Activated CD8-positive, alpha-beta memory T cell treated with anti-CD3 and anti-CD28 coated beads for 36 hours (primary cell): ENCODE results near the gene AMOTL1. TPM values are rescaled to one million over a fixed set of nuclear protein-coding genes. Genes with fewer than 3 reads are reported as not detected.

Source experiments
- CTCF ChIA-PET: fragments of 350-600 bp; sonication (Branson Sonifier 250); formaldehyde crosslinking; loops from one replicate; lab custom pipeline; 2021; ENCODE audit warnings: antibody characterized with exemption; lab: Charles Lee
- POLR2A ChIA-PET: fragments of 350-600 bp; sonication (Branson Sonifier 250); formaldehyde crosslinking; loops from one replicate; lab custom pipeline; 2021; ENCODE audit warnings: antibody characterized with exemption; lab: Charles Lee
- total RNA-seq, 2 experiments: library from RNA; stranded (reverse); gene quantifications; one replicate each; pipeline ENCODE4 v1.2.3, GENCODE V29; 2021

The AMOTL1 gene, protein sequence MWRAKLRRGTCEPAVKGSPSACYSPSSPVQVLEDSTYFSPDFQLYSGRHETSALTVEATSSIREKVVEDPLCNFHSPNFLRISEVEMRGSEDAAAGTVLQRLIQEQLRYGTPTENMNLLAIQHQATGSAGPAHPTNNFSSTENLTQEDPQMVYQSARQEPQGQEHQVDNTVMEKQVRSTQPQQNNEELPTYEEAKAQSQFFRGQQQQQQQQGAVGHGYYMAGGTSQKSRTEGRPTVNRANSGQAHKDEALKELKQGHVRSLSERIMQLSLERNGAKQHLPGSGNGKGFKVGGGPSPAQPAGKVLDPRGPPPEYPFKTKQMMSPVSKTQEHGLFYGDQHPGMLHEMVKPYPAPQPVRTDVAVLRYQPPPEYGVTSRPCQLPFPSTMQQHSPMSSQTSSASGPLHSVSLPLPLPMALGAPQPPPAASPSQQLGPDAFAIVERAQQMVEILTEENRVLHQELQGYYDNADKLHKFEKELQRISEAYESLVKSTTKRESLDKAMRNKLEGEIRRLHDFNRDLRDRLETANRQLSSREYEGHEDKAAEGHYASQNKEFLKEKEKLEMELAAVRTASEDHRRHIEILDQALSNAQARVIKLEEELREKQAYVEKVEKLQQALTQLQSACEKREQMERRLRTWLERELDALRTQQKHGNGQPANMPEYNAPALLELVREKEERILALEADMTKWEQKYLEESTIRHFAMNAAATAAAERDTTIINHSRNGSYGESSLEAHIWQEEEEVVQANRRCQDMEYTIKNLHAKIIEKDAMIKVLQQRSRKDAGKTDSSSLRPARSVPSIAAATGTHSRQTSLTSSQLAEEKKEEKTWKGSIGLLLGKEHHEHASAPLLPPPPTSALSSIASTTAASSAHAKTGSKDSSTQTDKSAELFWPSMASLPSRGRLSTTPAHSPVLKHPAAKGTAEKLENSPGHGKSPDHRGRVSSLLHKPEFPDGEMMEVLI
- 1 to 10 TPM; 1.0 to 1.6 TPM for total RNA-seq

- ChIA-PET CTCF (no interaction called here), POLR2A (interaction anchor here (1.0 kb wide), 1 partner anchor 10 kb away, joined by 4 read pairs; no protein-coding TSS in a partner anchor)
Measured at GRCh38 chr11:94767701-94768601, at the start of gene AMOTL1. TSS of gene AMOTL1 (plus strand) at chr11:94768356. CDS start at chr11:94768512, 156 bp downstream.

GRCh38 chr11:94719876-94720275 is 48.3 kb upstream of the AMOTL1 start:
- POLR2A ChIA-PET: no interaction called here
- CTCF ChIA-PET: no interaction called here

GRCh38 chr11:94721565-94722292 is 46.4 kb upstream of the AMOTL1 start:
- CTCF ChIA-PET: no interaction called here

GRCh38 chr11:94722735-94723134 is 45.4 kb upstream of the AMOTL1 start:
- CTCF ChIA-PET: no interaction called here
- POLR2A ChIA-PET: no interaction called here

More at GRCh38 chr11:94721565-94722292, 46.4 kb upstream of the AMOTL1 start:
- POLR2A ChIA-PET: no interaction called here

GRCh38 chr11:94725097-94725496 is 43.1 kb upstream of the AMOTL1 start:
- ChIA-PET POLR2A (no interaction called here), CTCF (no interaction called here)

GRCh38 chr11:94727819-94728218 is 40.3 kb upstream of the AMOTL1 start:
- ChIA-PET CTCF (no interaction called here), POLR2A (no interaction called here)

DNA sequence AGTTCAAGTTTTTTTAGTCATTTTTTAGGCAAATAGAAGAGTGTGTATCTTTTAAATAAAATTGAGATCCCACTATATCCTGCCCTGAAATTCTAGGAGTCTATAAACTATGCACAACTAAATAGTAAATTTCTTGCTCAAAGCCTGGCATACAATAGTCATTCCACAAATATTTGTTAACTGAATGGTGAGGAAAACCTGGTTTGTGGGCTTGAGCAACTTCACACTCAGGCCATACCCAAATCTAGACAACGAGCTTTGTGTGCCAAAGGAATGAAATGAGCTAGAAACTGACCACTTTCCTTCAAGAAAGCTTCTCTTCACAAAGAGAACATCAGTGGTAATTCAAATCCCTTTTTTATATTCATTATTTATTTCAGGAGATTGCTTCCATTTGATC is 39.6 kb upstream of the AMOTL1 start:
- ChIA-PET POLR2A (no interaction called here), CTCF (no interaction called here)

GRCh38 chr11:94728966-94729751 is 39.0 kb upstream of the AMOTL1 start:
- ChIA-PET POLR2A (no interaction called here), CTCF (no interaction called here)

DNA sequence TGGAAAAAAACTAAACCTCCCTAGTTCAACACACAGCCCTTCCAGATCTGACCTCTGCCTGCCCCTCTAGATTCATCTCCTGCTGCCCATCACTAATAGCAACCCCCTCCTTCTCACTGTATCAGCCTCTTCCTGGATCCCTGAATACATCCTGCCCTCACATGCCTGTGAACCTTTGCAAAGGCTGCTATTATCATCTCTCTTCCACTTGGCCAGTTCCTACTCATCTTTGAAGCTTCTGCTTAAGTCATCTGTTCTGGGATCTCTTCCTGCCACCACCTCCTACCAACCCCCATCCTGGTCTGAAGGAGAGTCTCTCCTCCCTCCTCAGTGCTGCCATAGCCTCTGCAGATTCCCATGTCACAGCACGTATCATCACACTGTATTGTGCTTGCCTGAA is 38.0 kb upstream of the AMOTL1 start:
- ChIA-PET CTCF (no interaction called here), POLR2A (no interaction called here)

- ChIA-PET POLR2A (no interaction called here), CTCF (no interaction called here)
Measured at GRCh38 chr11:94731880-94732601, 36.1 kb upstream of the AMOTL1 start.

DNA sequence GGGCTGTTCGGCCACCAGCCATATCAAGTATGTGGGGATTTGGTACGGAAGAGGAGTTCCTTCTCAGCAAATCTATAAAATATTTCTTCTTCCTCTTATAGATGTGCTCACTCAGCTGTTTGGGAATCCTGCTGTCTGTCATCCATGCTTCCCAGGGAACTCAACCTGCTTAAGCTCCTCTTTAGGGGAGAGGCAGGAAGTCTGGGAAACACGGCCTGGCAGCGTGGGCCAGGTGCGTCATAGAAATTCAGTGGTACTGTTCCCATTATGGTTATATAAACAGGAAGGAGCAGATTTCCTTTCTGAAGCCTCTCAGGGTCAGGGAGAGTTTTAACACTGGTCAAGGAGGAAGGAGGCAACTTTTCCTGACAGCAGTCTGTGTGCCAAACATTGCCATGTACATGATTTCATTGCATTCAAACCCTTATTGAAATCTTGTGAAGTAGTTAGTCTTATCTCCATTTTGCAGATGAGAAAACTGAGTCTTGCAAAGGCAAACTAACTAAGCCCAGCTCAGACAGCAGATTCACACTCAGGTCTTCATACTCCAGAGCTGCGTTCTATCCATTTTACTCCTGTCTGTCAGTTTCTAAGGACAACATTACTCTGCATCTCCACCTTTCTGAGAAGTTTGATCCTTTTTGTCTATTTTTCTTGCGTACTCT is 35.4 kb upstream of the AMOTL1 start:
- CTCF ChIA-PET: no interaction called here
- POLR2A ChIA-PET: no interaction called here

DNA sequence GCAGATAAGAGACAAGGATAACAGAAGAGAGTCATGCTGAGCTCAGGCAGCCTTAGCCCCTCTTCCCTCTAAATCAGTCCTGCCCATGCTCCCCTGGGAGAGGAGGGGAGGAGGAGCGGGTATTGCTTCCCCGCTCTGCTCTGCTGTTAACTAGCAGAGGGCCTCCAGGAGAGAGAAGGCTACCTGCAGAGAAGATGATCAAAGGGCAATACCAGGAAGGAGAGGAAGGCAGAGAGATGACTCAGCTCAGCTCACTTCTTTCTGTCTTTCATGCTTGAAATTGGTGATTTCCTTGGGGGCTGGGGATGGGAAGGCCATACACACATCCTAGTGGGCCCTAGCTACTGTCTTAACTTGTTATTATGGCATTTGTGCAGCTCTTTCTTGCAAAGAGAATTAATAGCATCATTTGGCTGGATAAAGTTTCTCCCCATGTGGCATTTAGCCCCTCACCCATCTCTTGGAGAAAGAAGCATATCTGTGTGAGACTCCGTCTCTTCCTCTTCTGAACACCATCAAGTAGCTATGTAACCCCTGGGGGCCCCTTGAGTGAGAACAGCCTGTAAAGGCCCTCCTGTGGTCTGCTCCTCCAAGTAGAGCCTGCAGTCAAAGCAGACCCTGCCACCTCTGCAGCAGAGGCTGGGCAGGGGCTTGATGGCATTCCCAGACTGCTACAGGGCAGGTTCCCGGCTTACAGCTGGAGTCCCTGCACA is 33.4 kb upstream of the AMOTL1 start:
- POLR2A ChIA-PET: no interaction called here
- CTCF ChIA-PET: interaction anchor here (0.6 kb wide), 1 partner anchor 1162 kb away, joined by 3 read pairs; no protein-coding TSS in a partner anchor

- POLR2A ChIA-PET: no interaction called here
- CTCF ChIA-PET: no interaction called here
Measured at GRCh38 chr11:94735907-94736306, 32.2 kb upstream of the AMOTL1 start.

GRCh38 chr11:94737171-94737611 is 31.0 kb upstream of the AMOTL1 start:
- CTCF ChIA-PET: no interaction called here
- POLR2A ChIA-PET: no interaction called here

GRCh38 chr11:94738746-94739145 is 29.4 kb upstream of the AMOTL1 start:
- ChIA-PET POLR2A (no interaction called here), CTCF (no interaction called here)

DNA sequence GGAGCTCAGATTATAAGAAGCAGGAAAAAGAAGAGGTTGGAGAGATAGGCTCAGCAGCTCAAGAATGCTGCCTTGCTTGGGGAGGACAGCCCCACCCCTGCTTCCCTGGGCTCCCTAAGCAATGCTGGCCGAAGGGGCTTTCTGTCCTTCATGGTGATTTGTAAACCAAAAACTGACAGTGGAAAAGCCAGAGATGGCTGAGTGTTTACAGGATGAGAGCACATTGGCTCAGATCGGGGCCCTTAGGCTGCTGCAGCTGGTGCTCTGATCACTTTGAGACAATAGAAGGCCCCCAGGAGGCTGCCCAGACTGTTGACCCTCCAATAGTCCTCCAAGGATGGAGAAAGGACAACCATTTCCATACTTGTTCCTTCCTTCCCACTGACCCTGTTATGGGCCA is 28.8 kb upstream of the AMOTL1 start:
- POLR2A ChIA-PET: no interaction called here
- CTCF ChIA-PET: no interaction called here
